Kidney glomerular epithelial cell (primary cell): ENCODE results near the gene DTX3L.

Experiments
- DNase-seq: peaks from one replicate; lab custom pipeline; 2025; lab: John Stamatoyannopoulos, UW

The DTX3L gene

GRCh38 chr3:122564155-122564912 is at the start of gene DTX3L, which contains the start of gene PARP9:
TSS of gene DTX3L (plus strand) at chr3:122564338. CDS start at chr3:122564427, 89 bp downstream.
TSS of gene PARP9 (minus strand) at chr3:122564300. CDS start at chr3:122559620, 4,680 bp downstream.
- DNase-seq: peak; percentile 39

GRCh38 chr3:122515020-122515468 is 49.1 kb upstream of the DTX3L start:
- DNase-seq: no peak

- no peak for DNase-seq
Observed at GRCh38 chr3:122515870-122516269, 48.3 kb upstream of the DTX3L start.

GRCh38 chr3:122516846-122517360 is 47.2 kb upstream of the DTX3L start:
- DNase-seq: no peak

- no peak for DNase-seq
Observed at GRCh38 chr3:122519693-122520092, 44.4 kb upstream of the DTX3L start.

- no peak for DNase-seq
Observed at GRCh38 chr3:122520861-122521260, 43.3 kb upstream of the DTX3L start.

GRCh38 chr3:122523317-122523716 is 40.8 kb upstream of the DTX3L start:
- DNase-seq: no peak

- no peak for DNase-seq
Observed at GRCh38 chr3:122530164-122530563, 34.0 kb upstream of the DTX3L start.

GRCh38 chr3:122533480-122533879 is 30.7 kb upstream of the DTX3L start:
- DNase-seq: no peak

GRCh38 chr3:122533931-122534334 is 30.2 kb upstream of the DTX3L start:
- DNase-seq: peak; percentile 75

- DNase-seq: no peak
Observed at GRCh38 chr3:122535964-122536631, 28.0 kb upstream of the DTX3L start.

GRCh38 chr3:122536632-122537001 is 27.5 kb upstream of the DTX3L start:
- DNase-seq: no peak

- no peak for DNase-seq
Observed at GRCh38 chr3:122538956-122539490, 25.1 kb upstream of the DTX3L start.

GRCh38 chr3:122546151-122546550 is 18.0 kb upstream of the DTX3L start:
- DNase-seq: no peak

GRCh38 chr3:122548076-122548475 is 16.1 kb upstream of the DTX3L start:
- no peak for DNase-seq

GRCh38 chr3:122548619-122549018 is 15.5 kb upstream of the DTX3L start:
- no peak for DNase-seq

GRCh38 chr3:122553171-122553570 is 11.0 kb upstream of the DTX3L start:
- DNase-seq: no peak

- peak; percentile 45 for DNase-seq
Observed at GRCh38 chr3:122555275-122556071, 8.7 kb upstream of the DTX3L start.

- no peak for DNase-seq
Observed at GRCh38 chr3:122557356-122557755, 6.8 kb upstream of the DTX3L start.

GRCh38 chr3:122558605-122559004 is 5.5 kb upstream of the DTX3L start:
- DNase-seq: no peak

GRCh38 chr3:122559906-122560305 is 4.2 kb upstream of the DTX3L start:
- DNase-seq: no peak

- DNase-seq: peak; percentile 70
Observed at GRCh38 chr3:122560680-122561079, 3.5 kb upstream of the DTX3L start.
